Measurements from ENCODE around the gene HTN3.
"Not testable (repeated sequence)": the region's sequence is repeated elsewhere in the genome, so short reads cannot be mapped to it uniquely, and the experiment has no call there.

DNA sequence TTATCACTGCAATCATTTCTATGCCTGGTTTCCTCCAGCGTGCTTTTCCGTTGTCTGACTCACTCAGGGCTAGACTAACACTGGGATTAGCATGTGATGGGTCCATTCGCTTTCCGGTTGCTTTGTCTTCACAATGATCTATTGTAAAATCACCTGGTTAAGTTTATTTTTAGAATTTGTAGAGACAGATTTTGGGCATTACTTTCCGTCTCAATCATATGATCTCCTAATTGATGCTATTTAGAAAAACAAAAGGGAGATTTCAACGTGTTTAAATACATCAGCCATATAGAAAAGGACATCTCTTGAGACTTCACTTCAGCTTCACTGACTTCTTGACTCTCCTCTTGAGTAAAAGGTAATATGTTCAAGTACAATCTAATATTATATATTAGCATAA lies 21.9 kb downstream of the HTN3 start, which contains the start of gene HTN1:
- TF ChIP-seq, protein P1, sequence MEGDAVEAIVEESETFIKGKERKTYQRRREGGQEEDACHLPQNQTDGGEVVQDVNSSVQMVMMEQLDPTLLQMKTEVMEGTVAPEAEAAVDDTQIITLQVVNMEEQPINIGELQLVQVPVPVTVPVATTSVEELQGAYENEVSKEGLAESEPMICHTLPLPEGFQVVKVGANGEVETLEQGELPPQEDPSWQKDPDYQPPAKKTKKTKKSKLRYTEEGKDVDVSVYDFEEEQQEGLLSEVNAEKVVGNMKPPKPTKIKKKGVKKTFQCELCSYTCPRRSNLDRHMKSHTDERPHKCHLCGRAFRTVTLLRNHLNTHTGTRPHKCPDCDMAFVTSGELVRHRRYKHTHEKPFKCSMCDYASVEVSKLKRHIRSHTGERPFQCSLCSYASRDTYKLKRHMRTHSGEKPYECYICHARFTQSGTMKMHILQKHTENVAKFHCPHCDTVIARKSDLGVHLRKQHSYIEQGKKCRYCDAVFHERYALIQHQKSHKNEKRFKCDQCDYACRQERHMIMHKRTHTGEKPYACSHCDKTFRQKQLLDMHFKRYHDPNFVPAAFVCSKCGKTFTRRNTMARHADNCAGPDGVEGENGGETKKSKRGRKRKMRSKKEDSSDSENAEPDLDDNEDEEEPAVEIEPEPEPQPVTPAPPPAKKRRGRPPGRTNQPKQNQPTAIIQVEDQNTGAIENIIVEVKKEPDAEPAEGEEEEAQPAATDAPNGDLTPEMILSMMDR (IDR thresholded peaks at IDR 0.05) = not testable (repeated sequence)
- TF ChIP-seq POLR2A (IDR thresholded peaks at IDR 0.05) = not testable (repeated sequence)

Data from breast epithelium (tissue), 3 donors.